ENCODE results near the gene EIPR1. TPM values are rescaled to one million over a fixed set of nuclear protein-coding genes. Genes with fewer than 3 reads are reported as not detected.

Gene EIPR1
- total and polyA plus RNA-seq, 2 of the 13 experiments (the other 11 are each of a cell fraction or from before 2014, with no cell fraction given), result 70.0 to 96.3 TPM

GRCh38 chr2:3149441-3150217, 228.0 kb downstream of the EIPR1 start:
- no peak for ATAC-seq
- no peaks in the 10 kb centered on the region for H3K9me3 ChIP-seq (ENCODE audit: low read length)
- H3K4me2 ChIP-seq (ENCODE audit: low read depth, low read length), result no peak overlapping the region
- H3K36me3 ChIP-seq (replicated peaks in 1 of 2; ENCODE audit: control insufficient read depth in 1 of 2, insufficient read depth in 2 of 2, low read length in 2 of 2), result no peaks in the 10 kb centered on the region
- ChIA-PET CTCF (ENCODE audit: low intra/inter-chr PET ratio, low total read pairs) (no interaction called here), POLR2A (no interaction called here)
- no peak for FAIRE-seq
- in situ Hi-C loops (cut with HindIII; ENCODE audit: extremely low pct_ligation_motif_present, low pct_unique_long_range_greater_than_20kb) (no loop called here), intact Hi-C loops (cut with micrococcal nuclease; ENCODE audit: unreplicated experiment) (no loop called here)
- no peak for DNase-seq (ENCODE audit: low spot score)
- no TSS peak for BruUV-seq (replicated peaks)
- 94% methylated on average over 12 of the region's 15 CpGs for WGBS (ENCODE audit: low lambda C conversion rate)
- no peak overlapping the region for H3K27ac ChIP-seq (ENCODE audit: extremely low read length, insufficient read depth, low read length)
- H3K79me2 ChIP-seq (ENCODE audit: insufficient read depth, low read length), result no peaks in the 10 kb centered on the region
- TF ChIP-seq AGO2 (optimal IDR thresholded peaks at IDR 0.05; ENCODE audit: low read depth, low read length) (peak; percentile 6), NFE2 (CRISPR knock-in tag; IDR thresholded peaks at IDR 0.05) (no peak)
- H4K20me1 ChIP-seq (ENCODE audit: insufficient read depth, low read length), result no peaks in the 10 kb centered on the region
- no peak overlapping the region for H2AFZ ChIP-seq (ENCODE audit: low read length)
- no peak overlapping the region for H3K4me3 ChIP-seq (replicated peaks in 1 of 3; ENCODE audit: insufficient read depth in 1 of 3, low read depth in 2 of 3, low read length in 3 of 3)
- peaks cover 7% of the 10 kb centered on the region; the same call in 1 of the 2 replicates for H3K4me1 ChIP-seq (ENCODE audit: insufficient read depth, low read length)
- H3K27me3 ChIP-seq (ENCODE audit: control insufficient read depth in 1 of 2, insufficient read depth in 2 of 2, low read length in 2 of 2), result no peaks in the 10 kb centered on the region
- no peak overlapping the region for H3K9ac ChIP-seq (ENCODE audit: insufficient read depth, low read depth, low read length)

DNA sequence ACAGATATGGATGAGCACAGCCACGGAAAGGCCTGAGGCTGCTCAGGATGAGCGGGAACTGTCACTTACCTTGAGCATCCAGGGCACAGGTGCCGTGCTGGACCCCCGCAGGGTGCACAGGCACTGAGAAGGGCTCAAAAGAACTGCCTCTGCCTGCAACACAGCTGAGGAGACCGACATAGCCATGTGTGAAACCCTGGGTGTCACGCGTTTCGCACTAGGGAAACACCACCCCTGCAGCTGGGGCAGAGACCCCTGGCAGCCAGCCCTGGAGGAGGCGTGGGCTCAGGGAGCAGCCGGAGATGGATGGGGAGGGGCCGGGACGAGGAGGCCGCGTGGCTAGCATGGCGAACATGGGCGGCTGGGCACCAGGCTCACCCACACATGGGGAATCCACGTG, 228.9 kb downstream of the EIPR1 start:
- H3K9ac ChIP-seq (ENCODE audit: insufficient read depth, low read depth, low read length), result no peak overlapping the region
- no TSS peak for BruUV-seq (replicated peaks)
- TF ChIP-seq MBD4 (IDR thresholded peaks at IDR 0.05; ENCODE audit: borderline replicate concordance, low read length), result no peak
- no peak for TF ChIP-seq CENPX (CRISPR knock-in tag; IDR thresholded peaks at IDR 0.05)
- TF ChIP-seq ZNF816 (CRISPR knock-in tag; IDR thresholded peaks at IDR 0.05; ENCODE audit: borderline replicate concordance), result no peak
- TF ChIP-seq MBNL3 (CRISPR knock-in tag; conservative IDR thresholded peaks at IDR 0.05), result no peak
- no peak for TF ChIP-seq ATF1 (CRISPR knock-in tag; IDR thresholded peaks at IDR 0.05)
- TF ChIP-seq KDM3A (CRISPR knock-in tag; IDR thresholded peaks at IDR 0.05; ENCODE audit: low read depth), result no peak
- TF ChIP-seq NFKB2 (CRISPR knock-in tag; IDR thresholded peaks at IDR 0.05; ENCODE audit: borderline replicate concordance), result no peak
- TF ChIP-seq ZNF282 (IDR thresholded peaks at IDR 0.05; ENCODE audit: partially characterized antibody), result no peak
- no peak for TF ChIP-seq ZNF703 (CRISPR knock-in tag; IDR thresholded peaks at IDR 0.05; ENCODE audit: borderline replicate concordance)
- TF ChIP-seq ZNF691 (CRISPR knock-in tag; IDR thresholded peaks at IDR 0.05; ENCODE audit: borderline replicate concordance, low read depth), result no peak
- TF ChIP-seq IRF2 (CRISPR knock-in tag; IDR thresholded peaks at IDR 0.05), result no peak
- no peak for TF ChIP-seq HOXA3 (CRISPR knock-in tag; IDR thresholded peaks at IDR 0.05)
- TF ChIP-seq, protein P1, sequence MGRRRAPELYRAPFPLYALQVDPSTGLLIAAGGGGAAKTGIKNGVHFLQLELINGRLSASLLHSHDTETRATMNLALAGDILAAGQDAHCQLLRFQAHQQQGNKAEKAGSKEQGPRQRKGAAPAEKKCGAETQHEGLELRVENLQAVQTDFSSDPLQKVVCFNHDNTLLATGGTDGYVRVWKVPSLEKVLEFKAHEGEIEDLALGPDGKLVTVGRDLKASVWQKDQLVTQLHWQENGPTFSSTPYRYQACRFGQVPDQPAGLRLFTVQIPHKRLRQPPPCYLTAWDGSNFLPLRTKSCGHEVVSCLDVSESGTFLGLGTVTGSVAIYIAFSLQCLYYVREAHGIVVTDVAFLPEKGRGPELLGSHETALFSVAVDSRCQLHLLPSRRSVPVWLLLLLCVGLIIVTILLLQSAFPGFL (CRISPR knock-in tag; IDR thresholded peaks at IDR 0.05), result no peak
- no peak for TF ChIP-seq TBP (CRISPR knock-in tag; IDR thresholded peaks at IDR 0.05)
- TF ChIP-seq ZNF850 (CRISPR knock-in tag; conservative IDR thresholded peaks at IDR 0.05), result no peak
- no peak for TF ChIP-seq SRF (IDR thresholded peaks at IDR 0.05; ENCODE audit: low read depth, low read length)

More for the DNA sequence above, 228.9 kb downstream of the EIPR1 start:
- in situ Hi-C loops (cut with HindIII; ENCODE audit: extremely low pct_ligation_motif_present, low pct_unique_long_range_greater_than_20kb), result no loop called here
- DNase-seq (ENCODE audit: low spot score), result no peak
- no peak for FAIRE-seq
- no peak overlapping the region for H3K4me2 ChIP-seq (ENCODE audit: low read depth, low read length)
- no peak for ATAC-seq
- H3K79me2 ChIP-seq (ENCODE audit: insufficient read depth, low read length), result no peaks in the 10 kb centered on the region
- H3K4me3 ChIP-seq (replicated peaks in 1 of 3; ENCODE audit: insufficient read depth in 1 of 3, low read depth in 2 of 3, low read length in 3 of 3), result no peak overlapping the region
- H3K9me3 ChIP-seq (ENCODE audit: low read length), result no peaks in the 10 kb centered on the region
- H2AFZ ChIP-seq (ENCODE audit: low read length), result no peak overlapping the region
- POLR2A ChIA-PET, result no interaction called here
- H3K4me1 ChIP-seq (ENCODE audit: insufficient read depth, low read length), result peaks cover 7% of the 10 kb centered on the region; the same call in 1 of the 2 replicates
- intact Hi-C loops (cut with micrococcal nuclease; ENCODE audit: unreplicated experiment), result no loop called here
- H3K27ac ChIP-seq (ENCODE audit: extremely low read length, insufficient read depth, low read length), result no peak overlapping the region
- H3K36me3 ChIP-seq (replicated peaks in 1 of 2; ENCODE audit: control insufficient read depth in 1 of 2, insufficient read depth in 2 of 2, low read length in 2 of 2), result no peaks in the 10 kb centered on the region
- H4K20me1 ChIP-seq (ENCODE audit: insufficient read depth, low read length), result no peaks in the 10 kb centered on the region
- CTCF ChIA-PET (ENCODE audit: low intra/inter-chr PET ratio, low total read pairs), result no interaction called here
- 92% methylated on average over 17 of the region's 17 CpGs for WGBS (ENCODE audit: low lambda C conversion rate)
- no peaks in the 10 kb centered on the region for H3K27me3 ChIP-seq (ENCODE audit: control insufficient read depth in 1 of 2, insufficient read depth in 2 of 2, low read length in 2 of 2)

Measured in HepG2 (cell line).